Mucosa of descending colon (tissue), 3 donors: Measurements from ENCODE around the gene TSPAN5. TPM values are rescaled to one million over a fixed set of nuclear protein-coding genes. Genes with fewer than 3 reads are reported as not detected.

Source experiments
- ATAC-seq: fragments of 200-7000 bp; cut with Tn5 transposase; one replicate; pipeline ENCODE4 v1.9.1; 2020; ENCODE audit warnings: mild to moderate bottlenecking, moderate library complexity
- DNase-seq, 3 donors: peaks; one replicate each; pipeline ENCODE4 v3.0.0-alpha.2; 2020
- H3K36me3 ChIP-seq: fragments of 200-600 bp; one replicate; pipeline ENCODE4 v1.8.0; 2021; ENCODE audit warnings: low read depth, mild to moderate bottlenecking
- H3K4me1 ChIP-seq: fragments of 200-600 bp; one replicate; pipeline ENCODE4 v1.8.0; 2021; ENCODE audit warnings: low read depth, mild to moderate bottlenecking
- H3K4me3 ChIP-seq: fragments of 200-600 bp; one replicate; pipeline ENCODE4 v1.8.0; 2021; ENCODE audit warnings: mild to moderate bottlenecking
- H3K9me3 ChIP-seq: fragments of 200-600 bp; one replicate; pipeline ENCODE4 v1.8.0; 2021; ENCODE audit warnings: mild to moderate bottlenecking
- intact Hi-C, 2 donors: fragments of 100-400 bp; cut with DNase I in 1 of 2; cut with micrococcal nuclease in 1 of 2; formaldehyde crosslinking; loops; one replicate each; pipeline versions ENCODE4 v1.11.0 to v1.11.1; 2022; cut with DNase I, micrococcal nuclease
- total RNA-seq, 3 donors: library from RNA; stranded (reverse); fragmentation: NEBNext Ultra II Directional in 2 of 3; extraction: Animal tissue kit (Norgen Biotek cat#: 25700) in 2 of 3; gene quantifications; one replicate each; pipeline versions ENCODE4 v1.2.1 to v1.2.4, GENCODE V29; 2021 to 2023
- TF ChIP-seq, protein P1 (sequence below): fragments of 200-600 bp; IDR thresholded peaks from one replicate; pipeline ENCODE4 v1.8.0; 2022; ENCODE audit warnings: antibody characterized with exemption, mild to moderate bottlenecking
- donor health status: DM: no; HTN: no; CAD: no; lungs with moderate emphysema.
- donor health status: DM: no; HTN: no; CAD: no.
- donor health status: DM: no; HTN: yes; CAD: no.

TSPAN5 gene
- total RNA-seq, 3 donors from 2014 or later = 3.9 to 11.8 (median 4.9) TPM

- no peak for ATAC-seq
- intact Hi-C loops = no loop called here
Observed at GRCh38 chr4:98544818-98545414, 113.5 kb downstream of the TSPAN5 start.

DNA sequence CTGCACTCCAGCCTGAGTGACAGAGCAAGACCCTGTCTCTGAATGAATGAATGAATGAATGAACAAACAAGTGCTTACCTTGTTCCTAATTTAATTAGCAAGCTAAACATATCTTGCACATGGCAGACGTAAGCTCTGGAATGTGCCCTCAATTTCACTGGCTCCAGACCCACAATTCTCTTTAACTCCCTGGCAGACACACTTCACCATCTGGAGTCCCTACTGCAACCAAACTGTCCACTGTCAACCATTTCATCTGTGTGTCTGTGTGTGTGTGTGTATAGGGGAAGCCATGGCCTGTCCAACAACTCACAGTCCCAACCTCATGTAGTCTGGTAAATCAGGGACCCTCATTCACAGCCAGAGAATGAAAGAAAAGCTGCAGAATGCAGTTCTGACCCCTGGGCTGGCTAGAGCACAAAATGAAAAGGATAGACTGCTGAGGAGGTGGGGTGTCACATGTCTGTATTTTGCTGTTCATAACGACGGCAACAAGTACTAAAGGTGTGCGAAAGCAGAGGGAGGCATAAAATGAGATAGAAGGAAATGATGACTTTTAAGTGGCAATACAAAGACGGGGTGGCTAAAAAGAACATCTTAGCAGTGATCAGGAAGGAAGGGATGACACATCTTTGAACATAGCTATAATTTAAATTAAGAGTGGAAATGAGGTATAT is 114.1 kb downstream of the TSPAN5 start:
- intact Hi-C loops = no loop called here
- no peaks in the 10 kb centered on the region for H3K4me1 ChIP-seq
- ATAC-seq (no peak), DNase-seq (no peak)
- H3K4me3 ChIP-seq = no peak overlapping the region
- TF ChIP-seq, protein P1, sequence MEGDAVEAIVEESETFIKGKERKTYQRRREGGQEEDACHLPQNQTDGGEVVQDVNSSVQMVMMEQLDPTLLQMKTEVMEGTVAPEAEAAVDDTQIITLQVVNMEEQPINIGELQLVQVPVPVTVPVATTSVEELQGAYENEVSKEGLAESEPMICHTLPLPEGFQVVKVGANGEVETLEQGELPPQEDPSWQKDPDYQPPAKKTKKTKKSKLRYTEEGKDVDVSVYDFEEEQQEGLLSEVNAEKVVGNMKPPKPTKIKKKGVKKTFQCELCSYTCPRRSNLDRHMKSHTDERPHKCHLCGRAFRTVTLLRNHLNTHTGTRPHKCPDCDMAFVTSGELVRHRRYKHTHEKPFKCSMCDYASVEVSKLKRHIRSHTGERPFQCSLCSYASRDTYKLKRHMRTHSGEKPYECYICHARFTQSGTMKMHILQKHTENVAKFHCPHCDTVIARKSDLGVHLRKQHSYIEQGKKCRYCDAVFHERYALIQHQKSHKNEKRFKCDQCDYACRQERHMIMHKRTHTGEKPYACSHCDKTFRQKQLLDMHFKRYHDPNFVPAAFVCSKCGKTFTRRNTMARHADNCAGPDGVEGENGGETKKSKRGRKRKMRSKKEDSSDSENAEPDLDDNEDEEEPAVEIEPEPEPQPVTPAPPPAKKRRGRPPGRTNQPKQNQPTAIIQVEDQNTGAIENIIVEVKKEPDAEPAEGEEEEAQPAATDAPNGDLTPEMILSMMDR = no peak
- no peaks in the 10 kb centered on the region for H3K36me3 ChIP-seq
- no peaks in the 10 kb centered on the region for H3K9me3 ChIP-seq

More at GRCh38 chr4:98544818-98545414, 113.5 kb downstream of the TSPAN5 start:
- DNase-seq = no peak
- no peak overlapping the region for H3K4me3 ChIP-seq
- TF ChIP-seq, protein P1 = no peak
- H3K36me3 ChIP-seq = no peaks in the 10 kb centered on the region
- no peaks in the 10 kb centered on the region for H3K9me3 ChIP-seq
- H3K4me1 ChIP-seq = no peaks in the 10 kb centered on the region

DNA sequence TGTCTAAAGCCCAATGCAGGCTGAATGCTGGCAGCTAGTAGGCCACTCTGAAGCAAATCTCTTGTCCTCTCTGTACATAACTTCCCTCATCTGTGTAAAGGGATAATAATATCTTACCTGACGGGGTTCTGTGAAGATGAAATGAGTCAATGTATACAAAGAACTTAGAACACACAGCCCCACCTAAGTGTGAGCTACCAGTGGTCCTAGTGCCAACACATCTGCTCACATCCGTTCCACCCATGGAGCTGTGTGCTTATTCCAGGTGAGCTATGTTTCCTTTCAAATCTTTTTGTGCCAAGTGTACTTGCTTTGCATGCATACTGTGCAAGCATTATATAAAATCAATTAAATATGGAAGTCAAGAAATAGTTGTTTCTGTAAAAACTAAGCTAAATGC is 116.4 kb downstream of the TSPAN5 start:
- no peak for ATAC-seq
- TF ChIP-seq, protein P1 = no peak

DNA sequence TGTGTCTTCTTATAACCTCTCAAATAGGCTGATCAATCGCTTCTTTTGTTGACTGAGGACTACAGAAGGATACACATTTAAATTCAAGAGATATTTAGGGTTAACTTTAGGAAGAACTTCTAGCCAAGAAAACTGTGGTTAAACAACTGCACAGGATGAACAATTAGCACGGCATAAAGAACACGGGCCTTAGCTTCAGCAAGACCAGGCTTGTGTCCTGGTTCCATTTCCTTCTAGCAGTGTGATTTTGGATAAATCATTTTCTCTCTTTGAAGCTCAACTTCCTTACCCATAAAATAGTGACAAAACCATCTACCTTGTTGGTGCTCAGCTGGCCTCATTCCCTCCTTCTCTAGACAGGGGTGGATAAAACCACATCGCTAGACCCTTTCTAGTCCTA is 117.6 kb downstream of the TSPAN5 start:
- no peak overlapping the region for H3K4me3 ChIP-seq
- no peaks in the 10 kb centered on the region for H3K9me3 ChIP-seq
- H3K4me1 ChIP-seq = no peaks in the 10 kb centered on the region
- H3K36me3 ChIP-seq = no peaks in the 10 kb centered on the region
- DNase-seq (no peak), ATAC-seq (no peak)
- intact Hi-C loops = no loop called here
- TF ChIP-seq, protein P1 = no peak

More for the DNA sequence above, 116.4 kb downstream of the TSPAN5 start:
- intact Hi-C loops = no loop called here
- DNase-seq = no peak
- Histone ChIP-seq H3K4me3 (no peak overlapping the region), H3K9me3 (no peaks in the 10 kb centered on the region), H3K4me1 (no peaks in the 10 kb centered on the region), H3K36me3 (no peaks in the 10 kb centered on the region)

- TF ChIP-seq, protein P1 = no peak
Observed at GRCh38 chr4:98539741-98540140, 118.7 kb downstream of the TSPAN5 start.

More at GRCh38 chr4:98539741-98540140, 118.7 kb downstream of the TSPAN5 start:
- Histone ChIP-seq H3K4me3 (no peak overlapping the region), H3K9me3 (no peaks in the 10 kb centered on the region), H3K4me1 (no peaks in the 10 kb centered on the region), H3K36me3 (no peaks in the 10 kb centered on the region)
- no peak for ATAC-seq
- no peak for DNase-seq
- intact Hi-C loops = no loop called here
